Osteoblast (primary cell): Measurements from ENCODE around the gene TFB2M. TPM values are rescaled to one million over a fixed set of nuclear protein-coding genes. Genes with fewer than 3 reads are reported as not detected.

Source experiments
- DNase-seq: peaks from one replicate; pipeline ENCODE4 v3.0.0; 2011; ENCODE audit warnings: low spot score, mixed read lengths; ENCODE audit not compliant: insufficient read length; ENCODE audit errors: missing footprints
- H2AFZ ChIP-seq: 2 replicates; pipeline ENCODE4 v1.6.0; 2011; ENCODE audit warnings: mild to moderate bottlenecking, low read length
- H3K27ac ChIP-seq: 2 replicates; pipeline ENCODE4 v1.5.1; 2011; ENCODE audit warnings: mild to moderate bottlenecking, low read depth, low read length, moderate library complexity
- H3K27me3 ChIP-seq: 2 replicates; pipeline ENCODE4 v1.6.0; 2012; ENCODE audit warnings: mild to moderate bottlenecking, control low read depth, inconsistent platforms, low read length, moderate library complexity; ENCODE audit not compliant: insufficient read depth
- H3K36me3 ChIP-seq: 2 replicates; pipeline ENCODE4 v1.5.1; 2011; ENCODE audit warnings: mild to moderate bottlenecking, low read length, control low read depth, moderate library complexity; ENCODE audit not compliant: insufficient read depth
- H3K4me1 ChIP-seq: 2 replicates; pipeline ENCODE4 v1.5.1; 2011; ENCODE audit warnings: mild to moderate bottlenecking, low read length, control low read depth, moderate library complexity; ENCODE audit not compliant: insufficient read depth
- H3K4me2 ChIP-seq: 2 replicates; pipeline ENCODE4 v1.6.0; 2011; ENCODE audit warnings: mild to moderate bottlenecking, low read length; ENCODE audit not compliant: insufficient read depth
- H3K4me3 ChIP-seq: fragments of 200-600 bp; sonication (generic); 3 replicates; pipeline ENCODE4 v1.5.1; 2012; ENCODE audit warnings: mild to moderate bottlenecking, low read length, inconsistent platforms; ENCODE audit not compliant: insufficient read depth
- H3K79me2 ChIP-seq: 2 replicates; pipeline ENCODE4 v1.6.0; 2012; ENCODE audit warnings: mild to moderate bottlenecking, low read length, control low read depth, inconsistent platforms; ENCODE audit not compliant: insufficient read depth
- H3K9me3 ChIP-seq: 2 replicates; pipeline ENCODE4 v1.5.1; 2011; ENCODE audit warnings: low read depth, low read length, control low read depth
- H4K20me1 ChIP-seq: 2 replicates; pipeline ENCODE4 v1.6.0; 2012; ENCODE audit warnings: mild to moderate bottlenecking, low read length, control low read depth; ENCODE audit not compliant: insufficient read depth
- total RNA-seq: library from RNA; depleted of rRNA; stranded (reverse); fragments of >200 nt; gene quantifications from 2 replicates; pipeline ENCODE4 v1.2.3, GENCODE V29; 2012
- TF ChIP-seq, protein P1 (sequence below): IDR thresholded peaks from 2 replicates; pipeline ENCODE4 v1.5.1; 2011; ENCODE audit warnings: mild to moderate bottlenecking, low read depth, low read length, moderate library complexity; ENCODE audit errors: extremely low read depth

Gene TFB2M
- total RNA-seq, 1 donor = 19.5 TPM

DNA sequence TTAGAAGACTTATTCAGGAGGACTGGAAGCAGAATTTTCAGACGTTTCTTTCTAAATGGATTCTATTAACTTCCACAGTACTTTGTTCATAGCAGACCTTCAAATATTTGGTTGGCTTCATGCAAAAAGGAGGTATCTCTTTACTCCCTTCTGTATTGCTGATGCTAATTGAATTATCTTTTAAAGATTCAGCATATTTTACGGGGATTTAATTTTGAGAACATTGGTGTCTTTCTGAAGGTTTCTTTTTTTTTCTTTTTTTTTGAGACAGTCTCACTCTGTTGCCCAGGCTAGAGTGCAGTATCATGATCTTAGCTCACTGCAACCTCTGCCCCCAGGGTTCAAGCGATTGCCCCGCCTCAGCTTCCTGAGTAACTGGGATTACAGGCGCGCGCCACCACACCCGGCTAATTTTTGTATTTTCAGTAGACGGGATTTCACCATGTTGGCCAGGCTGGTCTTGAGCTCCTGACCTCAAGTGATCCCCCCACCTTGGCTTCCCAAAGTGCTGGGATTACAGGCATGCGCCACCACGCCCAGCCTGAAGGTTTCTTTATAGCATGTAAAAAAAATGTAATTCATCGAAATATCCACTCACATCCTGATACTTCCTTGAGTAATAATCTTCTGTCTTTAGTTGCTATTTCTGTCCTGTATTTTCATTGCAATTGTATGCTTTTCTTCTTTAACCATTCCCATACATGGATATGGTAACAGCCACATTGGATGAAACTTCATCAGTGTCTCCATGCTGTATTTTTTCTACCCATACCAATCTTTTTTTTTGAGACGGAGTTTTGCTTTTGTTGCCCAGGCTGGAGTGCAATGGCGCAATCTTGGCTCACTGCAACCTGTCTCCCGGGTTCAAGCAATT lies 14.7 kb upstream of the TFB2M start:
- Histone ChIP-seq H2AFZ (no peak overlapping the region), H3K27ac (no peak overlapping the region), H3K79me2 (peaks cover 94% of the 10 kb centered on the region), H3K4me3 (no peak overlapping the region), H4K20me1 (no peaks in the 10 kb centered on the region), H3K4me1 (peaks cover 32% of the 10 kb centered on the region), H3K36me3 (peaks cover 16% of the 10 kb centered on the region), H3K27me3 (no peaks in the 10 kb centered on the region), H3K4me2 (no peak overlapping the region), H3K9me3 (no peaks in the 10 kb centered on the region)
- TF ChIP-seq, protein P1, sequence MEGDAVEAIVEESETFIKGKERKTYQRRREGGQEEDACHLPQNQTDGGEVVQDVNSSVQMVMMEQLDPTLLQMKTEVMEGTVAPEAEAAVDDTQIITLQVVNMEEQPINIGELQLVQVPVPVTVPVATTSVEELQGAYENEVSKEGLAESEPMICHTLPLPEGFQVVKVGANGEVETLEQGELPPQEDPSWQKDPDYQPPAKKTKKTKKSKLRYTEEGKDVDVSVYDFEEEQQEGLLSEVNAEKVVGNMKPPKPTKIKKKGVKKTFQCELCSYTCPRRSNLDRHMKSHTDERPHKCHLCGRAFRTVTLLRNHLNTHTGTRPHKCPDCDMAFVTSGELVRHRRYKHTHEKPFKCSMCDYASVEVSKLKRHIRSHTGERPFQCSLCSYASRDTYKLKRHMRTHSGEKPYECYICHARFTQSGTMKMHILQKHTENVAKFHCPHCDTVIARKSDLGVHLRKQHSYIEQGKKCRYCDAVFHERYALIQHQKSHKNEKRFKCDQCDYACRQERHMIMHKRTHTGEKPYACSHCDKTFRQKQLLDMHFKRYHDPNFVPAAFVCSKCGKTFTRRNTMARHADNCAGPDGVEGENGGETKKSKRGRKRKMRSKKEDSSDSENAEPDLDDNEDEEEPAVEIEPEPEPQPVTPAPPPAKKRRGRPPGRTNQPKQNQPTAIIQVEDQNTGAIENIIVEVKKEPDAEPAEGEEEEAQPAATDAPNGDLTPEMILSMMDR = no peak
- DNase-seq = no peak

DNA sequence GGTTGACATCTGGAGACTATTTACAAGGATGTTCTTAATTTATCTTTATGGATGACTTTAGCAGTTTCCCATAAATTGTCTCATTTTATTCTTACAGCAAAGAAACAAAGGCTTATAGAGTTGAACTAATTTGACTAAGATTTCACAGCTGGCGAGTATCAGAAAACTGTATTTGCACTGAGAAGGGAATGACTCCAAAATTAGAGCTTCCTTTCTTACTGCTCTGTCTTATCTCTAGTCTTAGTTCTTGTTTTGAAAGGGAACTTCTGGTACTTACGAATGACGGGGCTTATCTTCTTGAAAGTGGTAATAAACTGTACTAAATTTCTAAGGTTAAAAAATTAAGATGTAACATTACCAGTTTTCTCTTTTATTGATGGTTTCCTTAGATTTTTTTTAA lies 13.8 kb upstream of the TFB2M start:
- Histone ChIP-seq H3K4me1 (peaks cover 32% of the 10 kb centered on the region), H3K27me3 (no peaks in the 10 kb centered on the region), H3K9me3 (no peaks in the 10 kb centered on the region), H2AFZ (no peak overlapping the region), H3K79me2 (peaks cover 92% of the 10 kb centered on the region), H3K27ac (peak overlapping the region; percentile 20), H4K20me1 (peaks cover 3% of the 10 kb centered on the region), H3K36me3 (peaks cover 12% of the 10 kb centered on the region), H3K4me2 (no peak overlapping the region), H3K4me3 (no peak overlapping the region)
- DNase-seq = no peak
- TF ChIP-seq, protein P1 = no peak

DNA sequence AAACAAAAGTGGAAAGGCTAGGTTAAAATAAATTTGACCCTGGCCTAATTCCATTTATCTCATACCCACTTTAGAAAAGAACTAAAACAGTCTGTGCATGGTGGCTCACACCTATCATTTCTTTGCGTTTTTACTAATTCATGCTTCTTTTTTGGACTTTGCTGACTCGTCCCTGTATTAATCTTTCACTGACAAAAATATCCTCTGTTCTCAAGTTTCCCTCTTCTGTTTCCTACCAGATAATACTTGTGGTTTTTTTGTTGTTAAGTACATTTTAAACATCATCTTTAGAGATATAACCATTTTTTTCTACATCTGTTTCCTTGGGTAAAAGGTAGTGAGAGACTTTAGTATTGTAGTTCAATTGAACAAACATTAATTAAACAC lies 11.7 kb upstream of the TFB2M start:
- no peaks in the 10 kb centered on the region for H3K27me3 ChIP-seq
- H3K36me3 ChIP-seq = peaks cover 2% of the 10 kb centered on the region
- H2AFZ ChIP-seq = no peak overlapping the region
- peaks cover 27% of the 10 kb centered on the region for H3K4me1 ChIP-seq
- H3K79me2 ChIP-seq = peaks cover 90% of the 10 kb centered on the region
- TF ChIP-seq, protein P1 = no peak
- H3K9me3 ChIP-seq = no peaks in the 10 kb centered on the region
- no peak overlapping the region for H3K27ac ChIP-seq
- peaks cover 3% of the 10 kb centered on the region for H4K20me1 ChIP-seq
- no peak overlapping the region for H3K4me2 ChIP-seq
- no peak overlapping the region for H3K4me3 ChIP-seq
- DNase-seq = no peak

DNA sequence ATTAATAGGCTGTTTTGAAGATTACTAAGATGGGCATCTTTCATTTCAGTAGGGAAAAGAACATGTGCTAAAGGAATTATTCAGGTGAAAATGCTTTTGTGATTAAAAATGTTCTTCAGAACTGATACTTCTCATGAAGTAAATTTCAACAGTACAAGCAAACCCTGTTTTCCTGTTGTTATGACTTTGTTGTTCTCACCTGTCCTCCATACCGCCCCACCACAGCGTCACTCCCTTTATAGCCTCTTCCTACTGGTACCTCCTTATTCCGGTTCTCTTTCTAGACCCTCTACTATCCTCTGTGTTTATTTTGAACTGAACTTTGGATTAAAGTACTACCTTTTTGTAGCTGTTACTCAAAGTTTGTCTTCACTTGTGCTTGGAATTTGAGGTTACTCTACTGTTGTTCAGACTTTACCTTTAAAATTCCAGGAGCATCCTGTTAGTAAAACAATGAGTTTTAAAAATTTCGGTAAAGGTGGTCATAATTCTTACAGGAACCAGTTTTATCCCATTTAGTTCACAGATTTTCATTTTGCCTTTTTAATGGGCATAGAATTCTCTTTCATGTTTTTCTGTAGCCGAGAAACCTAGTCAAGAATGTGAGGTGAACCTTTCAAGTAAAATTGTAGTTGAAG lies 11.1 kb upstream of the TFB2M start:
- Histone ChIP-seq H2AFZ (no peak overlapping the region), H3K27ac (peak overlapping the region; percentile 26), H3K27me3 (no peaks in the 10 kb centered on the region), H3K4me1 (peaks cover 27% of the 10 kb centered on the region), H3K4me2 (no peak overlapping the region), H3K9me3 (no peaks in the 10 kb centered on the region), H4K20me1 (peaks cover 3% of the 10 kb centered on the region), H3K36me3 (no peaks in the 10 kb centered on the region), H3K4me3 (no peak overlapping the region), H3K79me2 (peaks cover 90% of the 10 kb centered on the region)
- no peak for DNase-seq
- TF ChIP-seq, protein P1 = no peak
